Muscle of back (tissue), 11 donors: ENCODE measurements around the gene COX4I2. TPM values are rescaled to one million over a fixed set of nuclear protein-coding genes. Genes with fewer than 3 reads are reported as not detected.
A peak's percentile ranks its signal among the peaks of the same experiment; 100 is the strongest.

ENCODE experiments used
- DNase-seq, 3 donors: peaks; one replicate each; pipeline versions ENCODE4 v3.0.0 to v3.0.0-alpha.2; 2013
- polyA plus RNA-seq, 10 donors: library from polyadenylated mRNA; unstranded; fragments of 120-200 nt; gene quantifications; one replicate each; pipeline ENCODE4 v1.2.1, GENCODE V29; 2013; ENCODE audit not compliant: insufficient read length in 10 of 10

COX4I2 gene
- polyA plus RNA-seq, 10 donors = 6.9 to 11.3 (median 9.1) TPM

DNA sequence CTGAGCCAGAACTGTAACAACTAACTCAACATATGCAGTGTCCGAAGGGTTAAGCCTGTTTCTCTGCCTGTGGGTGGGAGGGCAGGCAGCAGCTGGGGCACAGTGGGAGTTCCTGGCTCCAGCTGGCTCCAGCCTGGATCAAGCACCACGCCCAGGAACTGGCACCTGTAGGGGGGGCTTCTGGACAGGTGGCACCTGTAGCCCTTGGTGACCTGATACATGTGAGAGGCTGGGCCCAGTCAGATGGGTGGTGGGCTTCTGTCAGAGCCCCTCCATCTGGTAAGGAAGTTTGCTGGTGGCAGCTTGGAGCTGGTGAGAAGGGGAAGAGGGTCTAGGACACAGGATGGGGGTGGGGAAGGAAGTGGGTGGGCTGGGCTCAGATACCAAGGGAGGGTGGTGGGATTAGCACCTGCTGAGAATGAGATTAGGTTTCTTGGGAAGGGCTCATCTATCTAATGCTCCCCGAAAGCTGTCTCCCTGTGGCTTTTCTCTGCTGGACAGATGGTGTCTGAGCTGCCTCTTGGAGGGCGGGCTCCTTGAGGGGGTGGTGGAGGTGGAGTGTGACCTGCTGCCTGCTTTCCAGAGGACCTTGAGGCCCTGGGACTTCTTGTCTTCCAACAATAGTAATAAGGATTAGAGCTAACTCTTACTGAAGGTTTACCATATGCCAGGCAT, 56.4 kb downstream of the COX4I2 start:
- DNase-seq = peak in 2 of 3 donors; percentile 41 to 52

Other genes with a start within 250 kb of the COX4I2 start
- gene DEFB119, start 247.3 kb upstream of the COX4I2 start, polyA plus RNA-seq = not detected
- gene DEFB121, start 231.7 kb upstream of the COX4I2 start, polyA plus RNA-seq = not detected
- not detected for gene DEFB123, start 197.3 kb upstream of the COX4I2 start, polyA plus RNA-seq
- 1 to 10 TPM in 6 of 10 donors, under 1 TPM in 4; 0.59 to 2.6 (median 1.1) TPM for gene DEFB124, start 162.8 kb upstream of the COX4I2 start, polyA plus RNA-seq
- 1 to 10 TPM; 4.4 to 8.5 (median 6.0) TPM for gene REM1, start 162.6 kb upstream of the COX4I2 start, polyA plus RNA-seq
- gene HM13, start 123.5 kb upstream of the COX4I2 start, polyA plus RNA-seq = 100 to 1,000 TPM in 1 of 10 donors, 10 to 100 TPM in 9; 70.3 to 105 (median 79.2) TPM
- gene ID1, start 32.6 kb upstream of the COX4I2 start, polyA plus RNA-seq = 10 to 100 TPM; 14.0 to 46.5 (median 29.0) TPM
- 10 to 100 TPM; 25.7 to 59.9 (median 37.6) TPM for gene BCL2L1, start 85.0 kb downstream of the COX4I2 start, polyA plus RNA-seq
- 10 to 100 TPM; 20.0 to 46.9 (median 30.5) TPM for gene TPX2, start 101.4 kb downstream of the COX4I2 start, polyA plus RNA-seq
- 10 to 100 TPM; 26.6 to 54.6 (median 42.6) TPM for gene MYLK2, start 181.4 kb downstream of the COX4I2 start, polyA plus RNA-seq
- gene FOXS1, start 207.7 kb downstream of the COX4I2 start, polyA plus RNA-seq = 10 to 100 TPM in 1 of 10 donors, 1 to 10 TPM in 9; 3.9 to 10.8 (median 5.0) TPM
- gene DUSP15, start 232.6 kb downstream of the COX4I2 start, polyA plus RNA-seq = 1 to 10 TPM; 1.2 to 3.4 (median 2.2) TPM
- gene TTLL9, start 232.7 kb downstream of the COX4I2 start, polyA plus RNA-seq = under 1 TPM in 9 of 10 donors, not detected in 1; 0.09 to 0.27 (median 0.15) TPM